Neutrophil (primary cell): ENCODE results near the gene GPR146.
"Not testable (repeated sequence)": the region's sequence is repeated elsewhere in the genome, so short reads cannot be mapped to it uniquely, and the experiment has no call there.

Source experiments
- H3K27ac ChIP-seq: fragments of 200-600 bp; sonication (generic); 2 replicates; pipeline ENCODE4 v1.5.1; 2016; ENCODE audit warnings: mild to moderate bottlenecking, moderate library complexity
- H3K27me3 ChIP-seq: fragments of 200-600 bp; sonication (generic); 2 replicates; pipeline ENCODE4 v1.6.0; 2016; ENCODE audit warnings: mild to moderate bottlenecking
- H3K36me3 ChIP-seq: fragments of 200-600 bp; sonication (generic); 2 replicates; pipeline ENCODE4 v1.5.1; 2017
- H3K4me1 ChIP-seq, 2 experiments: fragments of 200-600 bp in 1 of 2; sonication (generic) in 1 of 2; 1 replicate in 1 of 2; 2 replicates in 1 of 2; pipeline versions ENCODE4 v1.5.1 to v1.6.1; 2013 to 2016; ENCODE audit warnings: low read depth in 1 of 2, low read length in 1 of 2, mild to moderate bottlenecking in 1 of 2, moderate library complexity in 1 of 2; ENCODE audit not compliant: control insufficient read depth in 1 of 2, insufficient read depth in 1 of 2
- H3K4me3 ChIP-seq, 2 experiments: fragments of 200-600 bp in 1 of 2; sonication (generic) in 1 of 2; 1 replicate in 1 of 2; 2 replicates in 1 of 2; pipeline ENCODE4 v1.5.1; 2013 to 2016; ENCODE audit warnings: low read depth in 1 of 2, low read length in 1 of 2, mild to moderate bottlenecking in 1 of 2, moderate library complexity in 1 of 2
- H3K9me3 ChIP-seq: fragments of 200-600 bp; sonication (generic); 2 replicates; pipeline ENCODE4 v1.5.1; 2016
- CTCF ChIP-seq: fragments of 200-600 bp; sonication (generic); IDR thresholded peaks from 2 replicates; pipeline ENCODE4 v1.5.1; 2016; ENCODE audit warnings: antibody characterized with exemption

GPR146 gene

GRCh38 chr7:1030444-1031070, 13.8 kb upstream of the GPR146 start:
- peaks cover 43% of the 10 kb centered on the region for H3K27me3 ChIP-seq
- no peak for TF ChIP-seq CTCF
- H3K4me3 ChIP-seq: no peak overlapping the region
- H3K36me3 ChIP-seq: no peaks in the 10 kb centered on the region
- no peak overlapping the region for H3K27ac ChIP-seq
- H3K9me3 ChIP-seq: no peaks in the 10 kb centered on the region
- H3K4me1 ChIP-seq: peaks cover 10 to 15% of the 10 kb centered on the region in 2 experiments

DNA sequence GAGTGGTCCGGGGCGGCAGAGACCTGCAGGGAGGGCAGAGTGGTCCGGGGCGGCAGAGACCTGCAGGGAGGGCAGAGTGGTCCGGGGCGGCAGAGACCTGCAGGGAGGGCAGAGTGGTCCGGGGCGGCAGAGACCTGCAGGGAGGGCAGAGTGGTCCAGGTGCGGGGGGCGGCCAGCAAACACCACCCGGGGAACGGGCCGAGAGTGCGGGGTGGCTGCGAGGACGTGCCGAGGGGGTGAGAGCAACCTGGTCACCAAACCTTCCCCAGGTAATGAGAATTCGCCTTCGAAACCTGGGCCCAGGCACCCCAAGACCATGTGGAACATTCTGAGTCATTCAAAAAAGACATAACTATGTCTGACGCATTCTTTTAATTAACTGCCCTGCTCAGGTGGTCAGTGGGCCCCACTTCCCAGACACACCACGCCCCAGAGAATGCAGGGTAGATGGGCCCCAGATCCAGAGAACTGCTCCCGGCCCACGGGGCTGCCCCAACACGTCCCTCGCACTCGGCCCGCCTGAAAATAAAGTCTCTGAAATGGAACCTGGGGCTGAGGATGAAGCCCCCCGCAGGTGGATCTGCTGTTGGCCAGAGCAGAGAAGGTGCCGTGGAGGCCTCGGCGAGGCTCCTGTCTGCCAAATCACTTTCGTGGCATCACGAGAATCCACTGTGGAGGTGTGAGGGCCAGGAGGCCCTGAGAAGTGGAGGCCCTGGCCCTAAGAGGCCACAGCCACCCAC, 12.5 kb upstream of the GPR146 start:
- H3K27me3 ChIP-seq: peaks cover 30% of the 10 kb centered on the region
- no peaks in the 10 kb centered on the region for H3K9me3 ChIP-seq
- no peaks in the 10 kb centered on the region for H3K36me3 ChIP-seq
- peaks cover 10 to 15% of the 10 kb centered on the region in 2 experiments for H3K4me1 ChIP-seq
- no peak overlapping the region for H3K4me3 ChIP-seq
- TF ChIP-seq CTCF: no peak
- H3K27ac ChIP-seq: no peak overlapping the region

GRCh38 chr7:1032536-1033181, 11.7 kb upstream of the GPR146 start:
- TF ChIP-seq CTCF: no peak
- H3K36me3 ChIP-seq: no peaks in the 10 kb centered on the region
- H3K9me3 ChIP-seq: no peaks in the 10 kb centered on the region
- H3K27me3 ChIP-seq: peaks cover 22% of the 10 kb centered on the region
- no peak overlapping the region for H3K27ac ChIP-seq
- peaks cover 6 to 9% of the 10 kb centered on the region in 2 experiments for H3K4me1 ChIP-seq
- H3K4me3 ChIP-seq: no peak overlapping the region

GRCh38 chr7:1033546-1034145, 10.7 kb upstream of the GPR146 start:
- H3K9me3 ChIP-seq: no peaks in the 10 kb centered on the region
- no peaks in the 10 kb centered on the region for H3K36me3 ChIP-seq
- H3K27me3 ChIP-seq: peaks cover 12% of the 10 kb centered on the region
- H3K4me3 ChIP-seq: no peak overlapping the region
- H3K4me1 ChIP-seq: peaks cover 4 to 5% of the 10 kb centered on the region in 2 experiments
- no peak for TF ChIP-seq CTCF
- H3K27ac ChIP-seq: no peak overlapping the region

DNA sequence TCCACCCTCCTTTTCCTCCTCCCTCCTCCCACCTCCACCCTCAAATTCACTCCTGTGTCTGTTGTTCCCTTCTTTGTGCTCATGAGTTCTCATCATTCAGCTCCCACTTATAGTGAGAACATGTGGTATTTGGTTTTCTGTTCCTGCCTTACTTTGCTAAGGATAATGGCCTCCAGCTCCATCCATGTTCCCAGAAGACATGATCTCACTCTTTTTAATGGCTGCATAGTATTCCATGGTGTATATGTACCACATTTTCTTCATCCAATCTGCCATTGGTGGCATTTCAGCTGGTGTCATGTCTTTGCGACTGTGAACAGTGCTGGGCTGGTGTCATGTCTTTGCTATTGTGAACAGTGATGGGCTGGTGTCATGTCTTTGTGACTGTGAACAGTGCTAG, 9.6 kb upstream of the GPR146 start:
- H3K4me3 ChIP-seq, H3K9me3 ChIP-seq, H3K4me1 ChIP-seq, H3K27ac ChIP-seq, H3K27me3 ChIP-seq, H3K36me3 ChIP-seq: not testable (repeated sequence)

DNA sequence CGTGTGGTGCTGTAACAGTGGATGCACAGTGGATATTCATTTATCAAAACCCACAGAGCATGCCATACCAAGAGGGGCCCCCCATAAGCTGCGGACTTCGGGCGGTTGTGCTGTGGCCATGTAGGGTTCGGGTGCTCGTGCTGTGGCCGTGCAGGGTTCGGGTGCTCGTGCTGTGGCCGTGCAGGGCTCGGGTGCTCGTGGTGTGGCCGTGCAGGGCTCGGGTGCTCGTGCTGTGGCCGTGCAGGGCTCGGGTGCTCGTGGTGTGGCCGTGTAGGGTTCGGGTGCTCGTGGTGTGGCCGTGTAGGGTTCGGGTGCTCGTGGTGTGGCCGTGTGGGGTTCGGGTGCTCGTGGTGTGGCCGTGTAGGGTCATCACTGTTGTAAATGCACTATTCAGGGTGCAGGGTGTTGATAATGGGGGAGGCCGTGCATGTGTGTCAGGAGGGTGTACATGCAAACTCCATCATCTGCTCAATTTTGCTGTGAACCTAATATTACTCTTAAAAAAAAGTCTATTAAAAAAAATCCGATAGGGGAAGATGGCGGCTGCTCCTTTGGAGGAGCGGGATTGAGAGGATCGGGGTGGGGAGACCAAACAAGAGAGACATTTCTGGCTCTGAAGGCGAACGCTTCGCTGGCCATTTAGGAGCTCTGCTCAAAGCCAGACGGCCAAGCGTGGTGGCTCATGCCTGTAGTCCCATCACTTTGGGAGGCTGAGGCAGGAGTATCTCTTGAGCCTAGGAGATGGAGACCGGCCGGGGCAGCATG, 8.0 kb upstream of the GPR146 start:
- H3K36me3 ChIP-seq, H3K27me3 ChIP-seq, H3K4me1 ChIP-seq, H3K4me3 ChIP-seq, H3K9me3 ChIP-seq, H3K27ac ChIP-seq: not testable (repeated sequence)

DNA sequence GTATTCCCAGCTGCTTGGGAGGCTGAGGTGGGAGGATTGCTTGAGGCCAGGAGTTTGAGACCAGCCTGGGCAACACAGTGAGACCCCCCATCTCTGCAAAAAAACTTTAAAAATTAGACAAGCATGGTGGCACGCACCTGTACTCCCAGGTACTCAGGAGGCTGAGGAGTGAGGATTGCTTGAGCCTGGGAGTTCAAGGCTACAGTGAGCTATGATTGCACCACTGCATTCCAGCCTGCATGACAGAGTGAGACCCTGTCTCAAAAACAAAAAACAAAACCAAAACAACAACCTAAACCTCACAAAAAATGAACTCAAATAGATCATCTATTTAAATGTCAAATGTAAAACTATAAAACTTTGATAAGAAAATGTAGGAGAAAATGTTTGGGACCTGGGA, 4.1 kb upstream of the GPR146 start:
- H3K4me1 ChIP-seq: peaks cover 13 to 18% of the 10 kb centered on the region in 2 experiments
- H3K27ac ChIP-seq, H3K36me3 ChIP-seq, H3K4me3 ChIP-seq, H3K9me3 ChIP-seq: not testable (repeated sequence)
- peaks cover 15% of the 10 kb centered on the region for H3K27me3 ChIP-seq
